Natural killer cell (primary cell): ENCODE results near the gene COL5A1. TPM values are rescaled to one million over a fixed set of nuclear protein-coding genes. Genes with fewer than 3 reads are reported as not detected.
"Not testable (repeated sequence)": the region's sequence is repeated elsewhere in the genome, so short reads cannot be mapped to it uniquely, and the experiment has no call there.

Experiments
- ATAC-seq, 3 donors: fragments of 150-1000 bp in 2 of 3; fragments of 200-7000 bp in 1 of 3; cut with Tn5 transposase; 1 replicate in 1 of 3; 2 replicates in 2 of 3; pipeline ENCODE4 v1.10.0; 2021; ENCODE audit warnings: mild to moderate bottlenecking in 2 of 3, moderate library complexity in 2 of 3
- DNase-seq, 2 donors: peaks; one replicate each; pipeline versions ENCODE4 v3.0.0 to v3.0.0-alpha.2; 2013 to 2021; ENCODE audit warnings: mixed read lengths in 1 of 2
- H3K27ac ChIP-seq: one replicate; pipeline ENCODE4 v1.5.1; 2013; ENCODE audit warnings: mild to moderate bottlenecking, low read length
- H3K27me3 ChIP-seq: one replicate; pipeline ENCODE4 v1.6.1; 2013; ENCODE audit warnings: low read length; ENCODE audit not compliant: control insufficient read depth, insufficient read depth
- H3K36me3 ChIP-seq: one replicate; pipeline ENCODE4 v1.6.1; 2013; ENCODE audit warnings: low read length; ENCODE audit not compliant: control insufficient read depth, insufficient read depth
- H3K4me1 ChIP-seq: one replicate; pipeline ENCODE4 v1.6.1; 2013; ENCODE audit warnings: low read length; ENCODE audit not compliant: control insufficient read depth, insufficient read depth
- H3K4me3 ChIP-seq: one replicate; pipeline ENCODE4 v1.5.1; 2013; ENCODE audit warnings: low read length
- H3K9me3 ChIP-seq: one replicate; pipeline ENCODE4 v1.6.1; 2013; ENCODE audit warnings: low read length; ENCODE audit not compliant: control insufficient read depth, insufficient read depth
- H3K27ac Mint-ChIP-seq, 2 donors: one replicate each; pipeline ENCODE4 v1.8.0; 2022; ENCODE audit warnings: mild to moderate bottlenecking in 2 of 2, mixed read lengths in 2 of 2, moderate library complexity in 1 of 2
- H3K27me3 Mint-ChIP-seq, 2 donors: one replicate each; pipeline ENCODE4 v1.8.0; 2022; ENCODE audit warnings: low read depth in 2 of 2, mixed read lengths in 2 of 2
- H3K36me3 Mint-ChIP-seq: one replicate; pipeline ENCODE4 v1.8.0; 2022; ENCODE audit warnings: mixed read lengths
- H3K4me1 Mint-ChIP-seq, 2 donors: one replicate each; pipeline ENCODE4 v1.8.0; 2022; ENCODE audit warnings: mixed read lengths in 2 of 2
- H3K4me3 Mint-ChIP-seq: one replicate; pipeline ENCODE4 v1.8.0; 2022; ENCODE audit warnings: mild to moderate bottlenecking, moderate library complexity, mixed read lengths
- H3K9me3 Mint-ChIP-seq, 2 donors: one replicate each; pipeline ENCODE4 v1.8.0; 2022; ENCODE audit warnings: mixed read lengths in 2 of 2
- CTCF ChIP-seq: fragments of 200-600 bp; IDR thresholded peaks from one replicate; pipeline ENCODE4 v1.8.0; 2022; ENCODE audit warnings: antibody characterized with exemption
- WGBS: methylation state at CpG from one replicate; pipeline ENCODE4 v1.1.7; 2013; ENCODE audit warnings: missing lambda C conversion rate; ENCODE audit not compliant: insufficient coverage; 5-methylcytosine and 5-hydroxymethylcytosine counted together
- intact Hi-C: fragments of 100-400 bp; cut with micrococcal nuclease; formaldehyde crosslinking; loops from one replicate; pipeline ENCODE4 v1.14.2; 2022
- total RNA-seq, 4 donors: library from RNA; stranded (reverse); fragments of 120-200 nt in 1 of 4; gene quantifications; one replicate each; pipeline versions ENCODE4 v1.2.3 to v1.2.4, GENCODE V29; 2013 to 2022

COL5A1 gene
- total RNA-seq, 3 donors from 2014 or later (not counting 1 experiment from before 2014, with no cell fraction given) = 0.11 to 0.28 (median 0.23) TPM

DNA sequence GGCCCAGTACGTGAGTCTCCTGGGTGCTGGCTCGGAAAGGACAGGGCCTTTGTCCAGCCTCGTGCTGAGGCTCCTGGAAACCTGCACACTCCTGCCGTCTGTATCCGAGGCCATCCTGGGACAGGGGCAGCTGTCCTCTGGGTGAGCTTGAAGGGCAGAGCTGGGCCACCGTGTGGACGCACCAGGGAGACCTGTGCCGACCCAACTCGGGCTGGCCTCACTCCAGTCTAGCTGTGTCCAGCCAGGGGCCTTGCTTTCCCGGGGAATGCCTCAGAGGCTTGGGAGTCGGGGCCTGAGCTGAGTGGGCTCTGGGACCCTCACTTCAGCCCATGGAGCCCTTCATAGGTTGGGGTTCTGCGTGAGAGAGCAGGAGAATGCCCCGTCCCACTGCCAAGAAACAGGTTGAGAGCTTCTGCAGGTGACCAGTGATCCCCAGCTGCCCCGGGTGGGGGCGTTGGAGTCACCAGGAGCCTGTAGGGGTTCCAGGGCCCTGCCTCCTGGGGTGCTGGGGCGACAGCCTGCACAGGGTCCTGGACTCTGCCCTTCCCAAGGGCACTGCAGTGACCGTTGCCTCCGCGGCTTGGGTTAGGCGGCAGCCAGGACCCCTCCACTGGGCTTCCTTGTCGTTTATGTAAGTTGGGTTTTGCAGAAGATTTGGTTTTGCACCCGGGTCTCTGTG is 60.1 kb downstream of the COL5A1 start:
- Mint-ChIP-seq H3K27ac (no peak overlapping the region), H3K9me3 (no peaks in the 10 kb centered on the region), H3K36me3 (no peaks in the 10 kb centered on the region), H3K4me1 (no peaks in the 10 kb centered on the region), H3K4me3 (no peak overlapping the region), H3K27me3 (no peaks in the 10 kb centered on the region)
- DNase-seq (no peak), ATAC-seq (no peak)
- H3K4me1 ChIP-seq = no peaks in the 10 kb centered on the region
- intact Hi-C loops = no loop called here
- no peak overlapping the region for H3K4me3 ChIP-seq
- 89% methylated on average over 22 of the region's 22 CpGs for WGBS
- no peaks in the 10 kb centered on the region for H3K36me3 ChIP-seq
- H3K9me3 ChIP-seq = no peaks in the 10 kb centered on the region
- no peak overlapping the region for H3K27ac ChIP-seq
- no peaks in the 10 kb centered on the region for H3K27me3 ChIP-seq
- no peak for TF ChIP-seq CTCF

DNA sequence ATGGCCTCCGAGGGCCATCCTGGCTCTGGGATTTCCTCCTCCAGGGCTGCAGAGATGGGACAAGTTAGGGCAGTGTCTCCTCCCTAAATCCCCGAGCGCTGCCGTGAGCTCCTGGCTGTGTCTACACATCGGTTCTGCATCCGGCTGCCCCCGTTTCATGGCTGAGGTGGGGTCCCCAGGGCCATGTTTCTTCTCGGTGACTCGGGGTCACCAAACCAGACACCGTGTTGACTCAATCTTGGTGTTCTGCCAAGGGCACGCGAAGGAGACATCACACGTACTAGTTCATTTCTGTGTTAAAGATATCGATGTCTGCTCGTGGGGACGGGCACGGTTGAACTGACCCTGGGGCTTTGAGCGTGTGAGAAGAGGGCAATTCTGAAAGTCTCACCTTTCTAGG is 60.7 kb downstream of the COL5A1 start:
- Mint-ChIP-seq H3K27me3 (no peaks in the 10 kb centered on the region), H3K36me3 (no peaks in the 10 kb centered on the region), H3K27ac (no peak overlapping the region), H3K9me3 (no peaks in the 10 kb centered on the region), H3K4me1 (no peaks in the 10 kb centered on the region), H3K4me3 (no peak overlapping the region)
- TF ChIP-seq CTCF = no peak
- Histone ChIP-seq H3K36me3 (no peaks in the 10 kb centered on the region), H3K4me3 (no peak overlapping the region), H3K9me3 (no peaks in the 10 kb centered on the region), H3K27me3 (no peaks in the 10 kb centered on the region), H3K4me1 (no peaks in the 10 kb centered on the region), H3K27ac (no peak overlapping the region)
- DNase-seq (no peak), ATAC-seq (no peak)
- 90% methylated on average over 18 of the region's 18 CpGs for WGBS
- intact Hi-C loops = no loop called here

GRCh38 chr9:134703730-134704114 is 62.1 kb downstream of the COL5A1 start:
- intact Hi-C loops, ATAC-seq, H3K4me1 ChIP-seq, H3K27ac Mint-ChIP-seq, H3K27ac ChIP-seq, H3K9me3 Mint-ChIP-seq, H3K4me1 Mint-ChIP-seq, H3K4me3 Mint-ChIP-seq, H3K4me3 ChIP-seq, H3K27me3 Mint-ChIP-seq, H3K36me3 Mint-ChIP-seq, H3K36me3 ChIP-seq, H3K9me3 ChIP-seq, DNase-seq, H3K27me3 ChIP-seq: not testable (repeated sequence)
- 89% methylated on average over 8 of the region's 13 CpGs for WGBS

DNA sequence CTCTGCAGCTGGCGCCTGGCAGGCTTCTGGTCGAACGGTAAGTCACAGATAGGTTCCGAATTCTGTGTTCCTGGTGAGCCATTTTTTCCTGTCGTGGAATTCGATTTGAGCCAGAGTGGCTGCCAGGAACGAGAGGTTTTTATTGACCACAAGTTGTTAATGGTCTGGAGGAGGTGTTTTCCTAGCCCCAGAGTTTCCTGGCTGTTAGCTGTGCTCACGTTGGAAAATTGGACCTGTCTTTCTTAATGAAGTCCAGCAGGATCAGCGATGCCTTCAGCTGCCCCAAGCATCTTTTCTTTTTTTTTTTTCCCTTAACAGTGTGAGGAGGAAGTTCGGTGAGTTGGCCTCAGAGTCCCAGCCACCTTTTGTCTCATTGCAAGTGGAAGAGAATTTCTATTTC is 62.9 kb downstream of the COL5A1 start:
- Mint-ChIP-seq H3K9me3 (no peaks in the 10 kb centered on the region), H3K27me3 (no peaks in the 10 kb centered on the region), H3K4me3 (no peak overlapping the region), H3K27ac (no peak overlapping the region), H3K36me3 (no peaks in the 10 kb centered on the region), H3K4me1 (no peaks in the 10 kb centered on the region)
- Histone ChIP-seq H3K27me3 (no peaks in the 10 kb centered on the region), H3K4me3 (no peak overlapping the region), H3K9me3 (no peaks in the 10 kb centered on the region), H3K27ac (no peak overlapping the region), H3K36me3 (no peaks in the 10 kb centered on the region), H3K4me1 (no peaks in the 10 kb centered on the region)
- DNase-seq = no peak
- WGBS = 54% methylated on average over 10 of the region's 10 CpGs
- no peak for ATAC-seq
- no peak for TF ChIP-seq CTCF
- intact Hi-C loops = no loop called here
